ENCODE measurements around the gene HOXD12. TPM values are rescaled to one million over a fixed set of nuclear protein-coding genes. Genes with fewer than 3 reads are reported as not detected.

Gene HOXD12
- polyA plus RNA-seq, 1 donor from 2014 or later, result not detected

GRCh38 chr2:176107731-176108181, 8.2 kb downstream of the HOXD12 start:
- Histone ChIP-seq H3K4me3 (ENCODE audit: low read length) (no peak overlapping the region), H3F3A (ENCODE audit: insufficient read depth, low read length, poor library complexity, severe bottlenecking) (no peaks in the 10 kb centered on the region), H3K27me3 (ENCODE audit: insufficient read depth, low read depth, low read length) (peaks cover 96% of the 10 kb centered on the region), H3K9me2 (ENCODE audit: insufficient read depth, low read length) (no peaks in the 10 kb centered on the region), H3K9me3 (ENCODE audit: low read length) (peaks cover 3% of the 10 kb centered on the region), H4K20me1 (ENCODE audit: insufficient read depth) (no peaks in the 10 kb centered on the region), H3K36me3 (ENCODE audit: insufficient read depth, low read length) (no peaks in the 10 kb centered on the region), H3K27ac (ENCODE audit: low read length) (no peak overlapping the region), H2AFZ (ENCODE audit: low read depth, low read length) (no peak overlapping the region), H3K79me2 (replicated peaks; ENCODE audit: insufficient read depth, low read length) (no peaks in the 10 kb centered on the region), H3K9ac (ENCODE audit: low read length) (no peak overlapping the region), H3K4me2 (ENCODE audit: low read length) (no peak overlapping the region)
- TF ChIP-seq CTCF (IDR thresholded peaks at IDR 0.05; ENCODE audit: poor library complexity, severe bottlenecking), result no peak

- Histone ChIP-seq H4K20me1 (ENCODE audit: insufficient read depth) (no peaks in the 10 kb centered on the region), H3K27me3 (ENCODE audit: insufficient read depth, low read depth, low read length) (peaks cover 96% of the 10 kb centered on the region), H3K9me2 (ENCODE audit: insufficient read depth, low read length) (no peaks in the 10 kb centered on the region), H3K79me2 (replicated peaks; ENCODE audit: insufficient read depth, low read length) (no peaks in the 10 kb centered on the region), H3F3A (ENCODE audit: insufficient read depth, low read length, poor library complexity, severe bottlenecking) (no peaks in the 10 kb centered on the region), H3K9me3 (ENCODE audit: low read length) (peaks cover 10% of the 10 kb centered on the region), H3K4me2 (ENCODE audit: low read length) (no peak overlapping the region), H3K27ac (ENCODE audit: low read length) (no peak overlapping the region), H3K36me3 (ENCODE audit: insufficient read depth, low read length) (no peaks in the 10 kb centered on the region), H3K9ac (ENCODE audit: low read length) (no peak overlapping the region), H3K4me3 (ENCODE audit: low read length) (no peak overlapping the region), H2AFZ (ENCODE audit: low read depth, low read length) (no peak overlapping the region)
- TF ChIP-seq TAF1 (IDR thresholded peaks at IDR 0.05; ENCODE audit: low read depth) (no peak), SMC3 (conservative IDR thresholded peaks at IDR 0.05; ENCODE audit: poor library complexity) (no peak), CTCF (IDR thresholded peaks at IDR 0.05; ENCODE audit: poor library complexity, severe bottlenecking) (no peak), EP300 (conservative IDR thresholded peaks at IDR 0.05; ENCODE audit: poor library complexity, severe bottlenecking) (no peak), RAD21 (conservative IDR thresholded peaks at IDR 0.05) (no peak), EZH2 (IDR thresholded peaks at IDR 0.05; ENCODE audit: borderline replicate concordance, insufficient read depth, low read length, poor library complexity, severe bottlenecking) (no peak), POLR2AphosphoS5 (IDR thresholded peaks at IDR 0.05) (no peak), MXI1 (conservative IDR thresholded peaks at IDR 0.05; ENCODE audit: poor library complexity, severe bottlenecking) (no peak), REST (IDR thresholded peaks at IDR 0.05; ENCODE audit: borderline replicate concordance) (no peak)
These were observed 9.8 kb downstream of the HOXD12 start for GRCh38 chr2:176109192-176109901.

All from neural cell (in vitro differentiated cells).